HEK293 (cell line): ENCODE measurements around the gene CACNA1H.

Experiments used
- CTCF ChIA-PET: fragments of 350-600 bp; formaldehyde crosslinking; extraction: SDS; loops from one replicate; lab custom pipeline; 2021; ENCODE audit warnings: antibody characterized with exemption; lab: Yijun Ruan, JAX
- POLR2A ChIA-PET: fragments of 300-600 bp; formaldehyde crosslinking; extraction: SDS; loops from one replicate; lab custom pipeline; 2020; ENCODE audit warnings: antibody characterized with exemption, inconsistent platforms; lab: Yijun Ruan, JAX
- H3K27ac ChIP-seq: fragments of 200-500 bp; sonication (Bioruptor generic); 2 replicates; pipeline ENCODE4 v1.5.1; 2014; ENCODE audit warnings: low read depth, low read length, control low read depth, inconsistent platforms; ENCODE audit errors: extremely low read depth
- H3K36me3 ChIP-seq, 2 experiments: fragments of 200-500 bp in 1 of 2; sonication (Bioruptor generic) in 1 of 2; 1 replicate in 1 of 2; 2 replicates in 1 of 2; pipeline ENCODE4 v1.5.1; 2014 to 2017; ENCODE audit warnings: inconsistent platforms in 2 of 2, low read length in 2 of 2; ENCODE audit not compliant: control insufficient read depth in 2 of 2, insufficient read depth in 1 of 2
- H3K4me1 ChIP-seq: fragments of 200-500 bp; sonication (Bioruptor generic); 2 replicates; pipeline ENCODE4 v1.5.1; 2014; ENCODE audit warnings: mild to moderate bottlenecking, low read length, inconsistent platforms; ENCODE audit not compliant: control insufficient read depth, insufficient read depth
- H3K4me3 ChIP-seq: 2 replicates; pipeline ENCODE4 v1.5.1; 2011; ENCODE audit warnings: low read depth, mild to moderate bottlenecking, control low read depth, low read length, moderate library complexity
- H3K9me3 ChIP-seq: fragments of 200-500 bp; sonication (Bioruptor generic); 2 replicates; pipeline ENCODE4 v1.5.1; 2014; ENCODE audit warnings: low read depth, low read length, inconsistent platforms; ENCODE audit not compliant: control insufficient read depth, insufficient read depth
- BCL11A ChIP-seq: fragments of 450-650 bp; formaldehyde crosslinking; IDR thresholded peaks from 2 replicates; pipeline ENCODE4 v1.5.1; 2016; ENCODE audit warnings: low read depth, missing biosample characterization, missing genetic modification characterization
- KLF1 ChIP-seq: fragments of 450-650 bp; formaldehyde crosslinking; IDR thresholded peaks from 2 replicates; pipeline ENCODE4 v1.5.1; 2016; ENCODE audit warnings: missing biosample characterization, missing genetic modification characterization
- OSR2 ChIP-seq: fragments of 450-650 bp; formaldehyde crosslinking; IDR thresholded peaks from 2 replicates; pipeline ENCODE4 v1.5.1; 2016; ENCODE audit warnings: missing biosample characterization, missing genetic modification characterization
- PRDM1 ChIP-seq: fragments of 450-650 bp; formaldehyde crosslinking; IDR thresholded peaks from 2 replicates; pipeline ENCODE4; 2016; ENCODE audit warnings: missing biosample characterization, missing genetic modification characterization
- REST ChIP-seq: fragments of 450-650 bp; formaldehyde crosslinking; IDR thresholded peaks from 2 replicates; pipeline ENCODE4 v1.5.1; 2016; ENCODE audit warnings: missing biosample characterization, missing genetic modification characterization
- ZFP69B ChIP-seq: fragments of 450-650 bp; formaldehyde crosslinking; IDR thresholded peaks from 2 replicates; pipeline ENCODE4 v1.5.1; 2016; ENCODE audit warnings: missing biosample characterization, missing genetic modification characterization
- ZNF335 ChIP-seq: fragments of 450-650 bp; formaldehyde crosslinking; conservative IDR thresholded peaks from 2 replicates; pipeline ENCODE4 v1.5.1; 2016; ENCODE audit warnings: missing biosample characterization, missing genetic modification characterization
- ZNF544 ChIP-seq: fragments of 450-650 bp; formaldehyde crosslinking; IDR thresholded peaks from 2 replicates; pipeline ENCODE4 v1.5.0; 2017; ENCODE audit warnings: missing biosample characterization, missing genetic modification characterization
- ZNF600 ChIP-seq: fragments of 450-650 bp; formaldehyde crosslinking; IDR thresholded peaks from 2 replicates; pipeline ENCODE4 v1.5.1; 2016; ENCODE audit warnings: missing biosample characterization, missing genetic modification characterization
- ZNF626 ChIP-seq: fragments of 450-650 bp; sonication (Bioruptor Pico); formaldehyde crosslinking; IDR thresholded peaks from 2 replicates; pipeline ENCODE4 v1.5.1; 2018; ENCODE audit warnings: missing biosample characterization, missing genetic modification characterization, inconsistent platforms
- ZNF654 ChIP-seq: fragments of 450-650 bp; formaldehyde crosslinking; IDR thresholded peaks from 2 replicates; pipeline ENCODE4 v1.5.1; 2016; ENCODE audit warnings: low read depth, missing biosample characterization, missing genetic modification characterization
- ZNF664 ChIP-seq: fragments of 450-650 bp; formaldehyde crosslinking; IDR thresholded peaks from 2 replicates; pipeline ENCODE4 v1.5.1; 2016; ENCODE audit warnings: missing biosample characterization, missing genetic modification characterization
- ZNF791 ChIP-seq: fragments of 450-650 bp; formaldehyde crosslinking; IDR thresholded peaks from 2 replicates; pipeline ENCODE4 v1.5.1; 2016; ENCODE audit warnings: missing biosample characterization, missing genetic modification characterization

CACNA1H gene

DNA sequence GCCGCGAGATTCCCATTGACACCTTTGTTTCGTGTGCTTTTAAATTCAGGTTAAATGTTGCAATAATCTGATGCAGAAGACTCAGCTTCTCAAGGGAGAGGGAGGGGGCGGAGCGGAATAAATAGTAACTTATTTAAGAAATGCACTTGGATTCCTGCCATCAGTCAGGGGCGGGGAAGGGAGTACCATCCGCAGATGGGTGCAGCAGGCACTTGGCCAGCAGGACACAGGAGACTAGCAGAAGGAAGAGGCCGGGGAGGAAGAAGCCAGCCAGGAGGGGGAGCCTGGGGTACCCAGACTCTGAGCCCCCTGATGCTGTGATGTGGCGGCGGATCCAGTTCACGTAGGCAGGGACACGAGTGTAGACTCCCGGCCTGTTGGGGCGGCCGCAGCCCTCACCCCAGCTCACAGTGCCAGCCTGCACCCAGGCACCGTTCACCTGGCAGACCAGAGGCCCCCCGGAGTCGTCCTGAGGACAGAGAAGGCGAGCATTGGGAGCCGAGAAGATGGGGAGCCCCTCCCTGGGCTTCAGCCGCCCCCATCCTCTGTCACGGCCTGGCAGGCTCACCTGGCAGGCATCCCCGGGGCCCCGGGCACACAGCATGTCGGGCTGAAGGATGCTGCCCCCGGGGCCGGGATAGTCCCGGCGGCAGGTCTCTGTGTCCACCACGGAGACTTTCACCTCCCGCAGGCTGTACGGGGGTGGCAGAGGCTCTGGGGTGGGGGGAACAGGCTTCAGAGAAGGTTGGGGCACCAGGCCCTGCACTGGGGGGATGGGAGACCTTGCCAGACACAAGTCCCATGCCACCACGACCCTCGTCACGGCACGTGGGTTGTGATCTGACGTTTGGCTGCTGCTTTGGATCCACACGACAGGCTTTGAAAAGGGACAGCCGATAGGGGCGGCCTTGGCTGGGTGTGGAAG, 69.0 kb downstream of the CACNA1H start:
- ChIA-PET POLR2A (no interaction called here), CTCF (no interaction called here)
- Histone ChIP-seq H3K4me1 (no peaks in the 10 kb centered on the region), H3K36me3 (peaks cover 0 to 11% of the 10 kb centered on the region in 2 experiments; a peak in 1 of 3 replicates), H3K27ac (no peak overlapping the region), H3K4me3 (no peak overlapping the region), H3K9me3 (no peaks in the 10 kb centered on the region)
- TF ChIP-seq ZFP69B (tag by site-specific recombination) (no peak), KLF1 (tag by site-specific recombination) (peak; percentile 94), ZNF664 (tag by site-specific recombination) (peak; percentile 90)

GRCh38 chr16:1222553-1223354, 69.8 kb downstream of the CACNA1H start:
- Histone ChIP-seq H3K4me1 (no peaks in the 10 kb centered on the region), H3K27ac (no peak overlapping the region), H3K36me3 (peaks cover 0 to 4% of the 10 kb centered on the region in 2 experiments; a peak in 1 of 3 replicates), H3K9me3 (no peaks in the 10 kb centered on the region), H3K4me3 (no peak overlapping the region)
- ChIA-PET CTCF (interaction anchor here (0.6 kb wide), 1 partner anchor 221 kb away, joined by 4 read pairs; no protein-coding TSS in a partner anchor), POLR2A (no interaction called here)
- TF ChIP-seq OSR2 (no peak), REST (tag by site-specific recombination) (peak; percentile 85), ZNF626 (tag by site-specific recombination) (no peak)

DNA sequence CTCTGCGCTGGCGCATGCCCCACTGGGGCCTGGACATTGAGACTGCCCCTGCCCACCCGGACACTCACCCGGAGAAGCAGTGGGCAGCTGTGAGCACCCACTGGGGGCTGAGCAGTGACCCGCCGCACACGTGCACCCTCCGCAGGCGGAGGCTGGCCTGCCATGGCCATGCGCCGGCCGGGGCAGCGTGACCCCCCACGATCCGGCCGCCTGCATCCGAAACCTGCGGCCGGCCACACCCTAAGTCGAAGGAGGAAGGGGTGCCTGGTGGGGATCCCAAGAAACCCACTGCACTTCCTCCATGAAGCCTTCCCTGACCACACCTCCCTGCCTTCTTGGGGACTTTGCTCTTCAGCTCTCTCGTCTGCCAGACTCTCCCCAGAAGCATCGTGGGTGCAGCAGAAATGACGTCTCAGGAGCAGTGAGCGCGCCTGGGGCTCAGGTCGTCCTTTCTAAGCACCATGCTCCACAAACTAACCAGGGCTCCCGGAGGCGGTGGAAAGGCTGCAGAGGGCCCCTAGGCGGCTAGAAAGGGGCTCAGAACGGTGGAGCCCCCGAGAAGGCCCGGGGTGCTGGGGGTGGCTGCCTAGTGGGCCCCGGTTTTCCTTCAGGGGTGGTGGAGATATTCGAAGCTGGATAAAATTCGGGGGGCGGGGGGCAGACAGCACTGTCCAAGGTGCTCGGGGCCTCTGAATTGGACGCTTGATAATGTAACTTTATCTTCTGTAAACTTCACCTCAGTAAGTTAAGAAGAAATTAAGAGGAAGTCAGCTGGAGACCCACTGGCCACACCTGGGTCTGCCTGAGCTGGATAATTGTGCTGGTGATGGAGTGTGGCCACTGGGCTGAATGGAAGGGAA, 70.7 kb downstream of the CACNA1H start:
- Histone ChIP-seq H3K36me3 (no peaks in the 10 kb centered on the region), H3K27ac (no peak overlapping the region), H3K4me1 (no peaks in the 10 kb centered on the region), H3K4me3 (no peak overlapping the region), H3K9me3 (no peaks in the 10 kb centered on the region)
- POLR2A ChIA-PET: interaction anchor here (0.5 to 0.6 kb wide), 2 partner anchors 31 to 146 kb away, joined by 3 read pairs; no protein-coding TSS in a partner anchor
- CTCF ChIA-PET: interaction anchor here (0.6 to 0.7 kb wide), 3 partner anchors 103 to 220 kb away, joined by 3 to 4 read pairs (median 4); no protein-coding TSS in a partner anchor
- TF ChIP-seq ZNF654 (tag by site-specific recombination): no peak
- peak; percentile 24; the same call in 1 of the 2 replicates for TF ChIP-seq ZNF600 (tag by site-specific recombination)
- TF ChIP-seq REST (tag by site-specific recombination): peak; percentile 55; the same call in 1 of the 2 replicates
- no peak for TF ChIP-seq BCL11A (tag by site-specific recombination)
- no peak for TF ChIP-seq ZNF791 (tag by site-specific recombination)
- no peak for TF ChIP-seq PRDM1 (tag by site-specific recombination)
- TF ChIP-seq ZNF335: no peak
- TF ChIP-seq ZNF544 (tag by site-specific recombination): no peak
